ENCODE data around the gene CDK19. TPM values are rescaled to one million over a fixed set of nuclear protein-coding genes. Genes with fewer than 3 reads are reported as not detected.

The CDK19 gene
- total and polyA plus RNA-seq, 2 of the 13 experiments (the other 11 are each of a cell fraction or from before 2014, with no cell fraction given): 13.4 to 27.0 TPM

GRCh38 chr6:110681543-110682459, 133.5 kb downstream of the CDK19 start (continued):
- TF ChIP-seq ZGPAT (CRISPR knock-in tag; IDR thresholded peaks at IDR 0.05): peak; percentile 30; the same call in 1 of the 2 replicates
- TF ChIP-seq MLX (CRISPR knock-in tag; IDR thresholded peaks at IDR 0.05): 0 out of 2 replicates have a peak, but pooled peaks have one; percentile 31
- TF ChIP-seq FOXP4 (CRISPR knock-in tag; IDR thresholded peaks at IDR 0.05): peak; percentile 35; the same call in 1 of the 2 replicates
- no peak for TF ChIP-seq CSRNP2 (CRISPR knock-in tag; conservative IDR thresholded peaks at IDR 0.05; ENCODE audit: low read depth)
- TF ChIP-seq ZNF678 (CRISPR knock-in tag; IDR thresholded peaks at IDR 0.05): no peak
- TF ChIP-seq E2F1 (CRISPR knock-in tag; IDR thresholded peaks at IDR 0.05): no peak
- TF ChIP-seq CERS6 (CRISPR knock-in tag; IDR thresholded peaks at IDR 0.05): no peak
- no peak for TF ChIP-seq MXD3 (CRISPR knock-in tag; IDR thresholded peaks at IDR 0.05)
- no peak for TF ChIP-seq ZSCAN29 (CRISPR knock-in tag; conservative IDR thresholded peaks at IDR 0.05)
- TF ChIP-seq ZNF256 (CRISPR knock-in tag; conservative IDR thresholded peaks at IDR 0.05): no peak
- TF ChIP-seq ZNF646 (CRISPR knock-in tag; IDR thresholded peaks at IDR 0.05): no peak

Measured in HepG2 (cell line).